SKM-1 (cell line): ENCODE results near the gene FRAS1.

Experiments used
- DNase-seq: peaks from one replicate; lab custom pipeline; 2025; ENCODE audit not compliant: unreplicated experiment; lab: John Stamatoyannopoulos, UW

The FRAS1 gene

DNA sequence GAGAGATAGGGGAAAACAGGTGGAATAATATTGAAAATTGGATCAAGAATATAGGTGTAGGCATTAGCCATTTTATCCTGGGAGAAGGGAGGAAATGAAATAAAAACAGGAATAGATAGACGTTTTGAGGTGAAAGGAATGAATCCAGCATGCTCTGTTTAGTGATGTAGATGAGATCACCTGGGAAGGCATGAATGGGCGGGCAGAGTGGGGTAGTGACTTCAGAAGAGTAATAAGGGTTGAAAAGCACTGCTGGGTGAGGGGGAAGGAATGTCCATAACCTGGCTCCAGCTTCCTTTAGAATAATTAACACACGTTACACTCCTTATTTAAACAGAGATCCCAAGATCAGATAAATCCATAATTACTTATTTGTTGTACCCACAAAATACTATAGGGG, 303.3 kb downstream of the FRAS1 start:
- no peak for DNase-seq

DNA sequence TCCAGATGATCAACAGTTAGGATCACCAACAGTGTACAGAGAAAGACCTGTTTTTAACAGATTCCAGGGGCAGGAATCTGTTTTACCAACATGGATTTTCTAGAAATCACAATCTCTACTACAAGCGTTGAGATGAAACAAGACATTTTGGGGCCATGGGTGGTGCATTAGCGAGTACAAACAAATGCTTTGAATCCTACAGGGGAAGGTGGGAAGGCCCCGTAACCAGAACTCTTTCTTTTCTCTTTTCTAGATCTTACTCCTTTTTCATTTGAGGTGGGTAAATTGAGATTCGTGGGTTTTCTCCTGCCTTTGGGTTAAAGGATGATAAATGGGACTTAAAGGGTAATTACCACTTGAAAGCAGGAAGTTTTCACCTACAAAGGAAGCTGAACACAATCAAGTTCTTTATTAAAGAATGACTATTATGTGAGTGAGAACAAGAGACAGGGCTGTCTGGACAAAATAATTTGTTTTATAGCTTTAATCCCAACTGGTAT, 304.5 kb downstream of the FRAS1 start:
- DNase-seq: no peak

DNA sequence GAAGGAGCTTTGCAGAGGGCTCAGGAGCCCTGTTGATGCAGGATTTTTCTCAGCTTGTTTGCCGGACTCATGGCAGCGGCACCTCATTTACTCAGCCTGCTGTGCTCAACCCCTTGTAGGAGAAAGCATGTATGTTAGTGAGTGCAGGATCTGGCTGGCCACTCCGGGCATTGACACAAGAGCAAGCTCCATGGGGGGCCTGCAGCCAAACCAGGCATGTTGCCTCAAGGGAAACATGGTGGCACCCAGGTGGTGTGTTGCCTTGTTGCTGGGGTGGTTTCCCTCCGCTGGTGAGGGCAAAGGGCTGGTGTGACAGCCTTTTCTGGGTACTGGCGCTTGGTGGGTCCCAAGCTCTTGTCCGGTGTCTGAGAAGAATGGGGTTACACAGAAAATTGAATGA, 305.2 kb downstream of the FRAS1 start:
- no peak for DNase-seq

DNA sequence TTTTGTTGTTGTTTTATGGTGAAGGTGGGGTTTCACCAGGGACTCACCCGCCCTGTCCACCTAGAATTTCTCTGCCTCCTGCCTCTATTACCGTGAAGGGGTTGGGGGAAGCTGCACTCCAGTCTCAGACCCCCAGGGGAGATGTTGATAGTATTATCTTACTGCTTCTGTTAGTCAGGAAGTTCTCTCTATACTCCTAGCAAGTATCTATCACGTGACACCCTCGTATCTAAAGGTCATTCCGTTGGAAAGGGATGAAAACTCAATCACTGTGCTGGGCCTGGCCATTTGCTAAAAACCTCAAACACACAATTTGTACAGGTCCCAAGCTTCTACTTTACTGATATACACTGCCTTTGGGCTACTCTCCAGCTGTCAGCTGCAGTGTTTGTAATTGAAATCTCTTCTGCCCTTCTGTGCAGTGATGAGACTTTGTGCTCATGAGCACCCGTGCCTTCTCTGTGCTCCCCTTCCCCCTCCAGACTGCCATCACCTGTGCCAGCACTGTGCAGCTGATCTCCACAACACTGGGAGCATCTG, 306.0 kb downstream of the FRAS1 start:
- DNase-seq: no peak

DNA sequence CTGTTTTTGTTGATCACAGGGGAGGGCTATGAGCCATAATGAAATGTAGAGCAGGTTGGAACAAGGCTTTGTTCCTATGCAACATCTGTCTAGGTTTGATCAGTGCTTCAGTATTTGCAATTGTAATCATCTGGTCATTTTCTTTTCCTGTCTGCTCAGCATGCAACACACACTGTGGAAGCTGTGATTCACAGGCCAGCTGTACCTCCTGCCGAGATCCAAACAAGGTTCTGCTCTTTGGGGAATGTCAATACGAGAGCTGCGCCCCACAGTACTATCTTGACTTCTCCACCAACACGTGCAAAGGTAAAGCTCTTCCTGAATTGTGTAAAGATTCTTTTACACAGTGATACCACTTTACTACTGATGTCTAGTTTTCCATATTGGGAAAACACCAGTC, 312.6 kb downstream of the FRAS1 start:
- no peak for DNase-seq

DNA sequence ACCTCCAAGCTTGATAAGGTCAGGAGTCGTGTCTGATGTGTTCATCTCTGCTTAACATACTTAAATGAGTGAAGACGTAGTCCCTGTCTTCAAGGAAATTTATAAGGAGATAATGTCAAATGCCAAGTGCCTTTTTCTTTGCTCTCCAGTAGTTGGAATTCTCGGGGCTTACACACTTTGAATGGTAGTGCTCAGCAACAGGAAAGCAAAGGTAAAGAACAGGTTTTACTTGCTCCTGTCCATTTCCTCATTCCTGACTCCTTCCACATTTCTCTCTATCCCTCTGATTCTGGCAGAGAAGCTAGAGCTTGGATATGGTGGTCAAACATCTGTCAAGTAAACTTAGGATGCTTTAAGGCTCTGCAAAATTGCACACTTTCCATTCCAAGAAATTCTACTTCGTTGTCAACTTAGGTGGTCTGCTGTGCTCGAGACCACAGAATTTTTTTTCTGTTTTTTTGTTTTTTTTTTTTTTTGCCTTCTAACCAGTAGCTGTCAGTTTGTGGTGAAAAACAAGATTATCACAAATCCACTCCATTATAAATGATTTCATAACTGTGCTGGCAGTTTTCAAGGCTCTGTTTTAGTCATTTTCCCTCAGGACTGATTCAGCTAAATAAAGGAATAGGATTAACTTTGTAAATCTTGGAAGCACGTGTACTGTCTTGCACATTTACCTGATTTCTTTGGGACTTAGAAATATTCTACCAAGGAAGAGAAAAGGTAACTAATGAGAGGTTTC, 313.7 kb downstream of the FRAS1 start:
- DNase-seq: no peak

DNA sequence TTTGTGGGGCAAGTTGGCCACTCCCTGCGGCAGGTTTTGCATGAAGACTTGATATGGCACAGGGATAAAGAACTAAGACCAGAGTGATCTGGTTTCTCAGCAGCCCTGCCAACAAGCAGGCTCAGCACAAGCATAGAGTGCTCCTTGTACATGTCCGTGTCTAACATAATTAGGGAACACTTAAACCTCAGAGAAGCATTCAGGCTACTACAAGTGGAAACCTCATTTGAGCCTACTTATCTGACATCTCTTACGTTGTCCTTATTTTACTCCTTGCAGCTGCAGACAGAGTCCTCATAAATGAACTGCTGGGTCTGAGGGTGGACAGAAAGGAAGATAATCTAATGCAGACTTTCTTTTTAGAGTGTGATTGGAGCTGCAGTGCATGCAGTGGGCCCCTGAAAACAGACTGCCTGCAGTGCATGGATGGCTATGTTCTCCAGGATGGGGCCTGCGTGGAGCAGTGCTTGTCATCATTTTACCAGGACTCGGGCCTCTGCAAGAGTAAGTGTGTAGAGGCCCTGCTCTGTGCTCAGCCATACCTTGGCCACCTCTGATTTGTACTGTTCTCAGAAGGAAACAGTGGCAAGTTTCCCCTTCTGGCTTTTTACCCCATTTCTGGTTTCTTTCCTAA, 315.3 kb downstream of the FRAS1 start:
- DNase-seq: no peak

DNA sequence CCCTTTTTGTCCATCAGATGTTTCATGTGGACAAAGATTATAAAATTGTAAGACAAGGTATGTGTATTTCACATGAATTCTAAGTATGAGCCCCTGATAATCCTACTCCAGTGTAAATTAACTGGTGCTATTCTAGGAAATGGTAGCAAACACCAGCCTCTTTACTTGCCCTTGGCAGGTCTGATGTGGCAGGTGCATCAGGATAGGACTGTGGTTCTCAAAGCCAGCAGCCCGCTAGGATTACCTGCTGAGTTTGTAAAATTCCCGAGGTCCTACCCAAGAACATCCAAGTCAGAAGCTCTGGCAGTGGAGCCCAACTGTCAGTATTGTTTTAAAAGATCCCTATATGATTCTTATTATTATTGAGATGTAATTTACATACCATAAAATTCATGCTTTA, 320.4 kb downstream of the FRAS1 start:
- DNase-seq: no peak

DNA sequence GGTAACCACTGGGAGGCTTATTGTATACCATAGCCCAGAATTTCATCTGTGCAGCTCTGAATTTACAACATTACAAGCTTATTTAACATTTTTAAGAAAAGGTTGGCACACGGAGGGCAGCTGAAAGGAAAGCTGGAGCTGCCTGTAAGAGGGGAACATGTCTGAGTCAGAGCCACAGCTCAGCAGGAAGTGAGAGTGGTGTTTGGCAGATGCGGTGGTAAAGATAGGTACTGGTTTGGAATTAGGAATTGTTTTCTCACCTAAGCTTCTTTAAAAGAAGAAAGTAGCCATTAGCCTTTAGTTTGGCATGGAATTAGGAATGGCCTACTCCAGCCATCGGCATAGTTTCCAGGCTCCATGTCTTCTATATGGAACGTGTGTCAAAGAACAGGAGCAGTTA, 321.9 kb downstream of the FRAS1 start:
- DNase-seq: no peak

DNA sequence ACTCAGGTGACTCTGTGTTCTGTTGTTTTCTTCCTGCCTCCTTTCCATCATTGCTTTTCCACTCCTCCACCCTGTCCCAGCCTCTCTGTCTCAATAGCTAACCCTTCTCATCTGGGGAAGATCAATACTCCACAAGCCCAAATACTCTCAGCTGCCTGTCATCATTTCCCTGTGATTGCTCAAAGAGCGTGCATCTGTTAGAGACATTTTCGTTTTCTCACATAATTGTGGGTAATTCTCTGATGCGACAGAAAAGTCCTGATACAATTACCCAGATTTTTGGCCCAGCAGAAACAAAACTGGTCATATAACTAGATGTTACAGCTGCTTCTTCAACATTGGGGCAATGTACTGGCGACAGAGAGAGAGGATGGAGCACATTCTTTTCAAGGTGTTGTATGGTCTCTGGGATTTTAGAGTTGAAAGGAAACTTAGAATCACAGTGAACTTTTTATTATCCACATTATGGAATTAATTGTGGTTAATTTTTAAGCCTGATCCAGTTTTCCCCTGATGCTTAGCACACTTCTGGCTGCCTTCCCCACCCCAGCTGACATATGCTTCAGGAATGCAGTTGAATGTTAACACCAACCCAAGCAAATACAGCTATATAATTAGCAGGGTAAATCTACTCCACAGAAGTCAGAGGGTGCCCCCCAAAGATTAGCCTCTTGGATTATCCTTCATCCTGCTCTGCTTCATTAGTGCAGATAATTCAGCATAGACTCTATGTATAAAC, 323.0 kb downstream of the FRAS1 start:
- no peak for DNase-seq

DNA sequence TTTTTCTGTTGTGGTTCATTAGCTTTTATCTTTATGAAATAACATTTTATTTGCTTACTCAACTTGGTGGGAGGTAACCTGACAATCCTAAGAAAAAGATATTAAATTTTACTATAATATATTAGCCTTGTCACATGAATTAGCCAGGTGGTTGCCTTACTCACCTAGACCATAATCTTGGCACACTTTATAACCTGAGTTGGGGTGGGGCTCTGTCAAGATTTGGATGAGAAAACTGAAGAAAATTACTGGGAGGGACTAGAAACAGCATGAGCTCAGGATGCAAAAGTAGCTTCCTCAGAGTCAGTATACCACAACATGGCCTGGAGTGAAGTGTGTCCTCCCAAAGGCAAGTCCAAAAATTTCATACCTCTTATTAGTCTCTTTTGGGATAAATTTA, 329.6 kb downstream of the FRAS1 start:
- no peak for DNase-seq

DNA sequence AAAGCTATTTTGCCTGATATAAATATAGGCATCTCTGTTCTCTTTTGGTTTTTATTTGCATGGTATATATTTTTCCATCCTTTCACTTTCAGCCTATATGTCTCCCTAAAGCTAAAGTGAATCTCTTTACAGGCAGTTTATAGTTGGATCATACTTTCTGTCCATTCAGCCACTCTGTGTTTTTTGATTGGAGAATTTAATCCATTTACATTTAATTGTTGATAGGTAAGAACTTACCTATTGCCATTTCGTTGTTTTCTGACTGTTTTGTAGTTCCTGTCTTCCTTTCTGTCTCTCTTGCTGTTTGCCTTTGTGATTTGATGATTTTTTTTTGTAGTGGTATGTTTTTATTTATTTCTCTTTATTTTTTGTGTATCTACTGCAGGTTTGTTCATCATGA, 338.5 kb downstream of the FRAS1 start:
- DNase-seq: no peak

DNA sequence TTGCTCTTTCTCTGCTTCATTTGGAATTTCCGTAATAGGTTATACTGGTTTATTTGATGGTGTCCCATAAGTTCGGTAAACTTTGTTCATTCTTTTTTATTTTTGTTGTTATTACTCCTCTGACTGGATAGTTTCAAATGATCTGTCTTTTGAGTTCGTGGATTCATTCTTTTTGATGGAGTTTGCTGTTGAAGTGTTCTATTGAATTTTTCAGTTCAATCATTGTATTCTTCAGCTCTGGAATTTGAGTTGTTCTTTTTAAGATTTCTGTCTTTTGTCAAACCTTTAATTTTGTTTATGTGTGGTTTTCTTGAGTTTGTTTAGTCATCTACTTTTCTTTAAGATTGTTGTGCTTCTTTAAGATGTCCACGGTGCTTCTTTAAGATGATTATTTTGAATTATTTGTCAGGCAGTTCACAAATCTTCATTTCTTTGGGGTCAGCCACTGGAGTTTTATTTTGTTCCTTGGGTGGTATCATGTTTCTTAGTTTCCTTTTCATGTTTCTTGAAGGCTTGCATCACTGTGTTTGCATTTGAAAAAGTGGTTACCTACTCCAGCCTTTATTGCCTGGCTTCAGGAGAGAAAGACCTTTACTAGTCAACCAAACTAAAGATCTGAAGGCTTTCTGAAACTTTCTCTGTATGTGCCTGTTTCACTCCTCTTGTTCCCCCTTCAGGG, 339.6 kb downstream of the FRAS1 start:
- DNase-seq: no peak

DNA sequence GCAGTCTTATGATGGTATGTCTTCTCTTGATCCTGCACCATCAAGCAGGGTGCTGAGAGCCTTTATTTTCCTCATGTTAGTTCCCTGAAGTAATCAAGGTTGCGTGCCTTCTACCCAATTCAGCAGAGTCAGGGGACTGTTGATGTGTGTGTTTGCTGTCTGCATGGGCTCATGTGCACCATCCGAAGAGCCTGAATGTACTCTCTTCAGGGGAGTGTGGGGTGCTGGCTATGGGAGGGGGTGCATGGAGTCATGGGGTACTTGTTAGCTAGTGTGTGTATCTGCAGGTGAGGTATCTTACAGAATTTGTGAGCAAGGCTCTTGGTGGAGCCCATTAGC, 340.1 kb downstream of the FRAS1 start:
- no peak for DNase-seq

DNA sequence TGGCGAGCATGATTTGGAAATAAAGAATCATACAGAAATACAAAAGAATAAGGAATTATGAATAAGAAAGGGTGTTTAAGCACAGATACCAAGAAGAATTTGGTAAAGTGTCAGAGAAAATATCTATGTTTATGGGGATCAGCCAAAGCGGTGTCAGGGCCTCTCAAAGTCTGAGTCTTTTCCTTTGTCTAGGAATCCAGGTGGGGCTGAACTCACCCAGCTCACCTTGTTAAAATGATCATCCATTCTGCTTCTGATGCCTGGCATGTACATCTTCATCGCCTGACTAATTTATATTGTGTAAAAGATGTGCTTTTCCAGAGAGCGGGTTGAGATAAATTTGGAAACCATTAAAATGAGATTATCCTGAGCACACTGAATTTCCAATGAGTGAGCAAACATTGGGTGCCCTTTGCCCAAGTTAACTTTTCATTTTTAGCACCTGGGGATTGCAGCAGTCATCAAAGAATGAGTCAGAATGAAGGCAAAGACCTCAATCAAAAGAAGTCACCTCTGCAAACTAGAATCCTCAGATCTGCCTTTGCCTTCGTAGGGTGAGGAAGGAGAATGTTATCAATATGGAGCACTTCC, 352.6 kb downstream of the FRAS1 start:
- no peak for DNase-seq

DNA sequence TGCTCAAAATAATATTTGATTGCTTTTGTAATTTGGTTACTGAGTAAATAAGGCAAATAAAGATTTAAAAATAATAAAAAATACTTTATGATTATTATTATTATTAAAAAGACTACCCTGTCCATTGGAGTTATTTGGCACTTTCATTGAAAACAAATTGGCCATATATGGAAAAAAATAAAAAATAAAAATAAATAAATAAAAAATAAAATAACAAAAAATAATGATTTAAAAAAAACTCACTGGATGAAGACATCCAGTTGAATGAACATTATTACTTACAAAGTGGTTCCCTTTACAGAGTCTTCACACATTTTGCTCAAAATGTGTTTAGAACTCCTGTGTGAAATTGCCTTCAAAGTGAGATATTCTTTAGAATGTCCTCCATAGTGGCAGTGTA, 353.1 kb downstream of the FRAS1 start:
- DNase-seq: no peak

DNA sequence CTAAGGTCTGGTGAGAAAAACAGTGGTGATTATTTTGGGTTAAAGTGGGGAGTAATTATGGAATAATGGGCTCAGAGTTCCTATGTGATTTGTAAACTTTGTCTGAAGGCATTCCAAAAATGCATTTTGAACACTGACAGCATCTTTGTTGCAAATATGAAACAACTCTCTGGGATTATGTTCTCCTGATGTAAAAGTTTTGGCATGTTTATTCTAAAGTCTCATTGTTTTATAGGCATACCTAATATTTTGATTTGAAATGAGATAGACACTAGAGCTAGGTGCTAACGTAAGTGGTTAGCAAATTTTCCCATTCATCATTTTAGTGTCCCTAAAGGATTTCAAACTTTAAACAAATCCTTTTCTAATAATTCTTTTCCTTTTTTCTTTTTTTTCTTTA, 353.6 kb downstream of the FRAS1 start:
- no peak for DNase-seq

DNA sequence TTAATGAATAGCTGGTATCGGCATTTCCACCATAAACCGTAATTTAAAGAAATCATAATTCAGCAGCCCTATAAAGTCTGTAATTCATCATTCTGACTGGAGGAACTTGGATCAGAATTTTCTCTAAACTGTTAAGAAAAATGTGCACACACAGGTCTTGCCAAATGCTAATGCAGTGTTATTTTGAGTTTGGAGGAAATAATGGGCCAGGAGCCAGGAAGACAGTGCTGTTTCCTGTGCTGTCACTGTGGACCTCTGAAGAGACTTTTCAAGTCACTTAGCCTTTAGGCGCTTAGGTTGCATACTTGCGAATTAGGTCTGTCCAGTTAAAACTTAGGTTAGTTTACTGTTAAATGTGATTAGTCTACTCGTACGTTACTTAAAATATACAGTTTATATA, 357.0 kb downstream of the FRAS1 start:
- no peak for DNase-seq

DNA sequence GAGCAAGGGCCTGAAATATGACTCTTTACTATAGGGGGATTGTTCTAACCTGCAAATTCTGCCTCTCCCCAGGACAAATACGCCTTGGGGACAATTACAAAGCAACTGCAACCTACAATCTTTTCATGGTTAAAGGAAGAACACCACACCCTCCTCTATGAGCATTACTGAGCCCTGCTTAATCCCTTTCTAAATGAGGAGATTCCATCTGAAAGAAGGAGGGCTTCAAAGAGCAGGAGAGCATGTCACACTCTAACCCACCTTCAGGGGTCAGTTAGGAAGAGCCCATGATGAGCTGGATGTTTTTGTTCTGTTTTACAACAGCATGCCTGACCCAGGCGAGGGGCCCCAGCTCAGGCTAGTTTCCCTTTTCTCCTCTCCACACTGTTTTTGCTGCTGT, 360.5 kb downstream of the FRAS1 start:
- no peak for DNase-seq

DNA sequence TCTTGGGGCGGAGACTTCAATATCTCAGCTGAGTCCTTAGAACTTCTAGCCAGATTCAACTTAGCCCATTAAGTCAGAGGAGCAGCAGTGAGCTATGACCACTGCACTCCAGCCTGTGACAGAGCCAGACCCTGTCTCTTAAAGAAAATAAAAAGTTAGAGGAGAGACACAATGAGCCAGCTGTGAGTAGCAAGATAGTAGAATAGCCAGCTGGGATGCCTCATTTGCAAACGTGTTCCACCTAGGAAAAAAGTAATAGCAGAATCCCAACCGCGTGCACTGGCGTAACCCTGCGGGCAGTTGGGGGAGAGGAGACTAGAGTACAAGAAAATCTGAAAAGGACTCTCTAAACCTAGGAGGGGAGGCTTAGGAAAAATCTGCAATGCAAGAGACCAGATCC, 361.3 kb downstream of the FRAS1 start:
- DNase-seq: no peak

DNA sequence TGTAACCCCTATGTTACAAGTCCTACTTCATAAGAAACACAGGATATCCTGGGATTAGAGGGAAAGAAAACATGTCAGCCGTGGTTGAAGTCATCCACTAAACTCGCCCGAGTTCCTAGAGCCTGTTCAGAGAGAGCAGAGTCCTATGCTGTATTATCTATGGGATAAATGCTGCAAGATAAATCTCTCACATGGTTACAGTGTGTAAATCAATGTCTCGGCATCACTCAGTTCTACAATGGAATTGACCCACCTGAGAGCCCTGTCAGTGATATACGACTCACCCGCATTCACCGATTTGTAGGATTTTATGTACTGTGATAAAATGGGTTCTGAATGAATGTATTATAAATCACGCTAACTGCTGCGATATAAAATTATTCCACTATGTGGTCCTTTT, 366.7 kb downstream of the FRAS1 start:
- DNase-seq: no peak
